Measurements from ENCODE around the gene NEDD4L. TPM values are rescaled to one million over a fixed set of nuclear protein-coding genes. Genes with fewer than 3 reads are reported as not detected.

Gene NEDD4L
- total RNA-seq, 2 experiments from 2014 or later: 3.2 to 3.3 TPM

DNA sequence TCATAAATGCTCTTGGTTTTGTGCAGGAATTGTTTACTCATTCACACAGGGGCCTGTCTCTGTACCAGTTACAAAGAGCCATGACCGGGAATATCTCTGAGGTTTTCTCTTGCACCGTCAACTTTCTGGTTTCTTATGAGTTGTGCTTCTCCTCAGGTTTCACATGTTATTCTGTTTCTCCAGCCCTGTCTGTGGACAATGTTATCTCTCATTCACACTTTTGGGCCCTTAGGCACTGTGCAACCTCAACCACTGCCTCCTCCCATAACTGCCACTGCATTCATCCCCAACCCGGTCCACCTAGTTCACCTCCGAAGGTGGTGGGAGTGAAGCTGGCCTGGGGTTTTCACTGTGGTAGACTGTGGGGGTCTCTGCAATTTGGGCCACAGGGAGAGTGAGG lies 22.5 kb upstream of the NEDD4L start:
- TF ChIP-seq EZH2phosphoT487 (IDR thresholded peaks at IDR 0.05; ENCODE audit: borderline replicate concordance, low read depth, low read length): no peak
- TF ChIP-seq, protein P1, sequence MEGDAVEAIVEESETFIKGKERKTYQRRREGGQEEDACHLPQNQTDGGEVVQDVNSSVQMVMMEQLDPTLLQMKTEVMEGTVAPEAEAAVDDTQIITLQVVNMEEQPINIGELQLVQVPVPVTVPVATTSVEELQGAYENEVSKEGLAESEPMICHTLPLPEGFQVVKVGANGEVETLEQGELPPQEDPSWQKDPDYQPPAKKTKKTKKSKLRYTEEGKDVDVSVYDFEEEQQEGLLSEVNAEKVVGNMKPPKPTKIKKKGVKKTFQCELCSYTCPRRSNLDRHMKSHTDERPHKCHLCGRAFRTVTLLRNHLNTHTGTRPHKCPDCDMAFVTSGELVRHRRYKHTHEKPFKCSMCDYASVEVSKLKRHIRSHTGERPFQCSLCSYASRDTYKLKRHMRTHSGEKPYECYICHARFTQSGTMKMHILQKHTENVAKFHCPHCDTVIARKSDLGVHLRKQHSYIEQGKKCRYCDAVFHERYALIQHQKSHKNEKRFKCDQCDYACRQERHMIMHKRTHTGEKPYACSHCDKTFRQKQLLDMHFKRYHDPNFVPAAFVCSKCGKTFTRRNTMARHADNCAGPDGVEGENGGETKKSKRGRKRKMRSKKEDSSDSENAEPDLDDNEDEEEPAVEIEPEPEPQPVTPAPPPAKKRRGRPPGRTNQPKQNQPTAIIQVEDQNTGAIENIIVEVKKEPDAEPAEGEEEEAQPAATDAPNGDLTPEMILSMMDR (conservative IDR thresholded peaks at IDR 0.05; ENCODE audit: low read length): no peak
- no peak overlapping the region for H3K27ac ChIP-seq (ENCODE audit: low read depth, low read length, poor library complexity, severe bottlenecking)
- no peaks in the 10 kb centered on the region for H4K20me1 ChIP-seq (ENCODE audit: insufficient read depth, low read length)
- CTCF ChIA-PET (ENCODE audit: unreplicated experiment): no interaction called here
- H3K9me2 ChIP-seq (ENCODE audit: insufficient read depth, low read length): no peaks in the 10 kb centered on the region
- intact Hi-C loops (cut with micrococcal nuclease; ENCODE audit: unreplicated experiment): no loop called here
- H3K4me2 ChIP-seq (ENCODE audit: low read length): no peak overlapping the region
- H3K79me2 ChIP-seq (ENCODE audit: insufficient read depth, low read depth, low read length): no peaks in the 10 kb centered on the region
- H3K4me1 ChIP-seq (ENCODE audit: insufficient read depth, low read length, poor library complexity, severe bottlenecking): no peaks in the 10 kb centered on the region
- H3K36me3 ChIP-seq (ENCODE audit: insufficient read depth, low read length): no peaks in the 10 kb centered on the region
- no peaks in the 10 kb centered on the region for H3K9me3 ChIP-seq (ENCODE audit: low read length)
- no peak for DNase-seq (ENCODE audit: low spot score)
- POLR2A ChIA-PET: interaction anchor here (0.7 kb wide), 1 partner anchor 1599 kb away, joined by 3 read pairs; no protein-coding TSS in a partner anchor
- H2AFZ ChIP-seq (ENCODE audit: low read length): no peak overlapping the region
- no TSS peak for BruUV-seq (replicated peaks)
- no peak overlapping the region for H3K4me3 ChIP-seq (ENCODE audit: low read depth, low read length, poor library complexity, severe bottlenecking)

DNA sequence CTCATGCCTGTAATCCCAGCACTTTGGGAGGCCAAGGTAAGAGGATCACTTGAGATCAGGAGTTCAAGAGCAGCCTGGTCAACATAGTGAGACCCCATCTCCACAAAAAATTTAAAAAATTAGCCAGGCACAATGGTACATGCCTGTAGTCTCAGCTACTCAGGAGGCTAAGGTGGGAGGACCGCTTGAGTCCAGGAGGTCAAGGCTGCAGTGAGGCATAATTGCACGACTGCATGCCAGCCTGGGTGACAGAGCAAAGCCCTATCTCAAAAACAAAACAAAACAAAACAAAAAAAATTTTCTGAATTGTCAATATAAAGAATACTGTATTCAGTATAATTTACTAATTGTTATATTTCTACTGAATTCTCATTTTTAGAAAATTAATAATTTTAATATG lies 20.9 kb upstream of the NEDD4L start:
- BruUV-seq (replicated peaks): no TSS peak
- TF ChIP-seq, protein P1 (conservative IDR thresholded peaks at IDR 0.05; ENCODE audit: low read length): no peak
- no peak for TF ChIP-seq EZH2phosphoT487 (IDR thresholded peaks at IDR 0.05; ENCODE audit: borderline replicate concordance, low read depth, low read length)
- H3K79me2 ChIP-seq (ENCODE audit: insufficient read depth, low read depth, low read length): no peaks in the 10 kb centered on the region
- no peak for DNase-seq (ENCODE audit: low spot score)
- no peak overlapping the region for H2AFZ ChIP-seq (ENCODE audit: low read length)
- CTCF ChIA-PET (ENCODE audit: unreplicated experiment): no interaction called here
- H3K27ac ChIP-seq (ENCODE audit: low read depth, low read length, poor library complexity, severe bottlenecking): no peak overlapping the region
- H3K36me3 ChIP-seq (ENCODE audit: insufficient read depth, low read length): no peaks in the 10 kb centered on the region
- POLR2A ChIA-PET: no interaction called here
- H3K4me3 ChIP-seq (ENCODE audit: low read depth, low read length, poor library complexity, severe bottlenecking): no peak overlapping the region
- intact Hi-C loops (cut with micrococcal nuclease; ENCODE audit: unreplicated experiment): no loop called here
- H3K4me1 ChIP-seq (ENCODE audit: insufficient read depth, low read length, poor library complexity, severe bottlenecking): no peaks in the 10 kb centered on the region
- no peak overlapping the region for H3K4me2 ChIP-seq (ENCODE audit: low read length)
- no peaks in the 10 kb centered on the region for H4K20me1 ChIP-seq (ENCODE audit: insufficient read depth, low read length)
- no peaks in the 10 kb centered on the region for H3K9me2 ChIP-seq (ENCODE audit: insufficient read depth, low read length)
- H3K9me3 ChIP-seq (ENCODE audit: low read length): no peaks in the 10 kb centered on the region

DNA sequence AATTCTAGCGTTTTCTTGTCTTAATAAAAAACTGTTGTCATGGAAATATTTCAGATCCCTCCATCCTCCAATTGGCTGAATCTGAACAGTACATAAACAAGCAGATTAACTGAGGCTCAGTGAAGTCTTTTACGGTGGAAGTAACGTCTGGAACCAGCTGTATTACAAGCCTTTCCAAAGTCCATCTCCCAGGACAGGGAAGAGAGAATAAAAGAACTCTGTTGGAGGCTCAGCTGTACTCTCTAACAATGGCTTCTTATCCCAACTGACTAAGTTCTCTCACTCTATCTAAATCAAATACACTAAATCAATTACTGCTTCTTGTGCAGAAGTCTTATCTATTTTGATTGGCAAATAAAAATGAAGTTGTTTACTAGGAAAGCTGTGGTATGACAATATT lies 19.9 kb upstream of the NEDD4L start:
- H4K20me1 ChIP-seq (ENCODE audit: insufficient read depth, low read length): no peaks in the 10 kb centered on the region
- TF ChIP-seq, protein P1 (conservative IDR thresholded peaks at IDR 0.05; ENCODE audit: low read length): no peak
- no peak for TF ChIP-seq EZH2phosphoT487 (IDR thresholded peaks at IDR 0.05; ENCODE audit: borderline replicate concordance, low read depth, low read length)
- ChIA-PET POLR2A (no interaction called here), CTCF (ENCODE audit: unreplicated experiment) (no interaction called here)
- no peak for DNase-seq (ENCODE audit: low spot score)
- BruUV-seq (replicated peaks): no TSS peak
- no peak overlapping the region for H3K4me2 ChIP-seq (ENCODE audit: low read length)
- H2AFZ ChIP-seq (ENCODE audit: low read length): no peak overlapping the region
- H3K9me3 ChIP-seq (ENCODE audit: low read length): no peaks in the 10 kb centered on the region
- no peaks in the 10 kb centered on the region for H3K4me1 ChIP-seq (ENCODE audit: insufficient read depth, low read length, poor library complexity, severe bottlenecking)
- H3K36me3 ChIP-seq (ENCODE audit: insufficient read depth, low read length): no peaks in the 10 kb centered on the region
- no peaks in the 10 kb centered on the region for H3K79me2 ChIP-seq (ENCODE audit: insufficient read depth, low read depth, low read length)
- intact Hi-C loops (cut with micrococcal nuclease; ENCODE audit: unreplicated experiment): no loop called here
- no peak overlapping the region for H3K27ac ChIP-seq (ENCODE audit: low read depth, low read length, poor library complexity, severe bottlenecking)
- H3K9me2 ChIP-seq (ENCODE audit: insufficient read depth, low read length): no peaks in the 10 kb centered on the region
- H3K4me3 ChIP-seq (ENCODE audit: low read depth, low read length, poor library complexity, severe bottlenecking): no peak overlapping the region

All from OCI-LY7 (cell line).